ENCODE results near the gene HIPK4.
"Not testable (repeated sequence)": the region's sequence is repeated elsewhere in the genome, so short reads cannot be mapped to it uniquely, and the experiment has no call there.

Gene HIPK4, protein sequence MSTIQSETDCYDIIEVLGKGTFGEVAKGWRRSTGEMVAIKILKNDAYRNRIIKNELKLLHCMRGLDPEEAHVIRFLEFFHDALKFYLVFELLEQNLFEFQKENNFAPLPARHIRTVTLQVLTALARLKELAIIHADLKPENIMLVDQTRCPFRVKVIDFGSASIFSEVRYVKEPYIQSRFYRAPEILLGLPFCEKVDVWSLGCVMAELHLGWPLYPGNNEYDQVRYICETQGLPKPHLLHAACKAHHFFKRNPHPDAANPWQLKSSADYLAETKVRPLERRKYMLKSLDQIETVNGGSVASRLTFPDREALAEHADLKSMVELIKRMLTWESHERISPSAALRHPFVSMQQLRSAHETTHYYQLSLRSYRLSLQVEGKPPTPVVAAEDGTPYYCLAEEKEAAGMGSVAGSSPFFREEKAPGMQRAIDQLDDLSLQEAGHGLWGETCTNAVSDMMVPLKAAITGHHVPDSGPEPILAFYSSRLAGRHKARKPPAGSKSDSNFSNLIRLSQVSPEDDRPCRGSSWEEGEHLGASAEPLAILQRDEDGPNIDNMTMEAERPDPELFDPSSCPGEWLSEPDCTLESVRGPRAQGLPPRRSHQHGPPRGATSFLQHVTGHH

GRCh38 chr19:40390084-40390742 is at the start of gene HIPK4:
Gene HIPK4, minus strand, starts transcription at chr19:40390181. Its CDS starts 279 bp downstream, at chr19:40389902.
- DNase-seq, result no peak

DNA sequence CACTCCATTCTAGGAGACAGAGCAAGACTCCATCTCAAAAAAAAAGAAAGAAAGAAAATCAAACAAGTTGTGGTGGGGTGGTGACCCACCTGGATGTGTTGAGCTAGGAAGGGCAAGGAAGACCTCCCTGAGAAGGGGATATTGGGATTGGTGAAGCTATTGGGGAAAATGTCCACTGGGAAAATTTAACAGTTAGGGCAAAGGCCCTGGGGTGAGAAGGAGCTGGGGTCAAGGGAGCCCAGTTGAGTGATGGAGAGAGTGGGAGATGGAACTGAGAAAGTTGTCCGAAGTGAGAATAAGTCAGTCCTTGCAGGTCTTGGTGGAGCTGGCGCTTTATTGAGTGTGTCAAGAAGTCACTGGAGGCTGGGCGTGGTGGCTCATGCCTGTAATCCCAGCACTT is 48.3 kb upstream of the HIPK4 start:
- DNase-seq, result no peak

GRCh38 chr19:40433391-40434216 is 43.6 kb upstream of the HIPK4 start:
- peak; percentile 52 for DNase-seq

DNA sequence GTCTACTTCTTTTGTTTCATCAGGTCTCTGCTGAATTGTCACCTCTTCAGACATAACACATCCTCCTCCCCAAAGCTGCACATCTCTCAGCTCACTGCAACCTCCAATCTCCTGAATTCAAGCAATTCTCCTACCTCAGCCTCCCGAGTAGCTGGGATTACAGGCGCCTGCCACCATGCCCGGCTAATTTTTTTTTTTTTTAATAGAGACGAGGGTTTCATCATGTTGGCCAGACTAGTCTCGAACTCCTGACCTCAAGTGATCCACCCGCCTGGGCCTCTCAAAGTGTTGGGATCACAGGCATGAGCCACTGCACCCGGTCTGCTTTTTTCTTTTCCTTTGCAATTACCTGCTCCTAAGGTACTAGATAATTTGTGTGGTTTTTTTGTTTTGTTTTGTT is 42.8 kb upstream of the HIPK4 start:
- DNase-seq, result not testable (repeated sequence)

DNA sequence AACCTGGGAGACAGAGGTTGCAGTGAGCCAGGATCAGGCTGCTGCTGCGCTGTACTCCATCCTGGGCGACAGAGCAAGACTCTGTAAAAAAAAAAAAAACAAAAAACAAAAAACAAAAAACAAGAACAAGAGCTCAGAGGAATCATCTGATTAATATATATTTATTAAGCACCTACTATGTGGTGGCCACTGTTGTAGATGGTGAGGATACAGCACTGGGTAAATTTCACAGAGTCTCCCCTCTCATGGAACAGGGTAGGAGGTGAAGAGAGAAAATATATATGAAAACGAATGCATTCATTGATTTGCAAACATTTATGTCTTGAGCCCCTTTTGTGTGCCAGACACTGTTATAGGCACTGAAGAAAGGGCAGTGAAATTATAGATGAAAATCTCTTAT is 41.7 kb upstream of the HIPK4 start:
- no peak for DNase-seq

- DNase-seq, result not testable (repeated sequence)
These were observed 40.3 kb upstream of the HIPK4 start for GRCh38 chr19:40430242-40430641.

- DNase-seq, result not testable (repeated sequence)
These were observed 38.2 kb upstream of the HIPK4 start for GRCh38 chr19:40428197-40428596.

GRCh38 chr19:40425450-40426287 is 35.7 kb upstream of the HIPK4 start, which contains the start of gene SERTAD1:
Gene SERTAD1, minus strand, starts transcription at chr19:40425992. Its CDS starts 2,446 bp downstream, at chr19:40423546.
- DNase-seq, result peak; percentile 100

GRCh38 chr19:40424637-40425449 is 34.9 kb upstream of the HIPK4 start:
- DNase-seq, result no peak

DNA sequence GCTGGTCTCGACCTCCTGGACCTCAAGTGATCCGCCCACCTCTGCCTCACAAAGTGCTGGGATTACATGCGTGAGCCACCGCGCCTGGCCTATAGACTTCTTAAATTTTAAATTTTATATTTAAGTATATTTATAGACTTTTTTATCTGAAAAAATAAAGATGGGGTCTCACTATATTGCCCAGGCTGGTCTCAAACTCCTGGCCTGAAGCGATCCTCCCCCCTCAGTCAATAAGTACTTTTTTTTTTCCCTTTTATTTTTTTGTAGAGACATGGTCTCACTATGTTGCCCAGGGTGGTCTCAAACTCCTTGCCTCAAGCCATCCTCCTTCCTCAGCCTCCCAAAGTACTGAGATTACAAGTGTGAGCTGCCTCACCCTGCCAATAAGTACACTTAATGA is 34.0 kb upstream of the HIPK4 start:
- no peak for DNase-seq

- DNase-seq, result no peak
These were observed 33.0 kb upstream of the HIPK4 start for GRCh38 chr19:40422748-40423566.

GRCh38 chr19:40421993-40422747 is 32.2 kb upstream of the HIPK4 start:
- no peak for DNase-seq

- DNase-seq, result peak; percentile 71
These were observed 31.1 kb upstream of the HIPK4 start for GRCh38 chr19:40420766-40421765.

DNA sequence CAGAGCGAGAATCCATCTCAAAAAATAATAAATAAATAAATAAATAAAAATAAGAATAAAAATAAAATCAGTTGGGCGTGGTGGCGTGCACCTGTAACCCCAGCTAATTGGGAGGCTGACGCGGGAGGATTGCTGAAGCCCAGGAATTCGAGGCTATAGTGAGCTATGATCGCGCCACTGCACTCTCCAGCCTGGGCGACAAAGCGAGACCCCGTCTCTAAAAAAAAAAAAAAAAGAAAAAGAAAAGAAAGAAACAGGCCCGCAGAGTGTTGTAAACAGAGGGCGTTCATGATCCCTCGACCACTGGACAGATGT is 30.4 kb upstream of the HIPK4 start:
- DNase-seq, result no peak

- no peak for DNase-seq
These were observed 29.8 kb upstream of the HIPK4 start for GRCh38 chr19:40419780-40420179.

GRCh38 chr19:40419066-40419612 is 29.2 kb upstream of the HIPK4 start:
- DNase-seq, result no peak

- DNase-seq, result no peak
These were observed 28.1 kb upstream of the HIPK4 start for GRCh38 chr19:40418040-40418439.

DNA sequence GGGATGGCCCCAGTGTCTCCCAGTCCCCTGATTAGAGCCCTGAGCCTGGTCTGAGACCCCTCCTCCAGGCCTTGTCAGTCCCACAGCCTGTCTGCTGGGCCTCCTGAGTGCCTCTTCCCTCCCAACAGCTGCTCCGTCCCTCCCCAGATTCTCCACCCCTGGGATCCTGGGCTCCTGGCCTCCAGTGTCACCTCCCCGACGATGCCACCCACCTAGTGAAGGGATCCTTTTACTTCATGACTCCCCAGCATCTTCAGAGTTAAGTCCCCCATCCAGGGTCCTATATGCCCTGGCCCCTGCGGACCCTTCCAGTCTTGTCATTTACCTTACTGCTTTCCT is 27.6 kb upstream of the HIPK4 start:
- no peak for DNase-seq
